AG04449 (cell line): ENCODE data around the gene ATR.

Source experiments
- CTCF ChIA-PET: fragments of 350-600 bp; formaldehyde crosslinking; extraction: SDS; loops from one replicate; lab custom pipeline; 2021; ENCODE audit warnings: antibody characterized with exemption; lab: Yijun Ruan, JAX
- POLR2A ChIA-PET: fragments of 400-600, 350-600 bp; formaldehyde crosslinking; extraction: SDS; loops from one replicate; lab custom pipeline; 2020; ENCODE audit warnings: antibody characterized with exemption, inconsistent platforms; lab: Yijun Ruan, JAX
- DNase-seq: peaks from one replicate; pipeline ENCODE4 v3.0.0-alpha.2; 2010; ENCODE audit warnings: low read depth, low spot score
- H3K4me3 ChIP-seq: 2 replicates; pipeline ENCODE4 v1.5.1; 2011; ENCODE audit warnings: low read depth, mild to moderate bottlenecking, control low read depth, low read length
- CTCF ChIP-seq: IDR thresholded peaks from one replicate; pipeline ENCODE4 v1.5.1; 2011; ENCODE audit warnings: mild to moderate bottlenecking, moderate library complexity, low read length, control low read depth, inconsistent platforms; ENCODE audit not compliant: insufficient read depth; ENCODE audit errors: missing control alignments

The ATR gene

GRCh38 chr3:142481196-142481595, 97.3 kb downstream of the ATR start:
- DNase-seq, result no peak
- no peak overlapping the region for H3K4me3 ChIP-seq
- no peak for TF ChIP-seq CTCF
- ChIA-PET CTCF (no interaction called here), POLR2A (no interaction called here)

GRCh38 chr3:142470826-142471225, 107.7 kb downstream of the ATR start:
- ChIA-PET POLR2A (no interaction called here), CTCF (no interaction called here)
- no peak for TF ChIP-seq CTCF
- no peak overlapping the region for H3K4me3 ChIP-seq
- DNase-seq, result no peak

- TF ChIP-seq CTCF, result no peak
- POLR2A ChIA-PET, result no interaction called here
- CTCF ChIA-PET, result no interaction called here
- no peak for DNase-seq
- no peak overlapping the region for H3K4me3 ChIP-seq
Observed at GRCh38 chr3:142468456-142468855, 110.1 kb downstream of the ATR start.

- ChIA-PET POLR2A (no interaction called here), CTCF (no interaction called here)
- no peak overlapping the region for H3K4me3 ChIP-seq
- no peak for TF ChIP-seq CTCF
- no peak for DNase-seq
Observed at GRCh38 chr3:142467768-142468167, 110.8 kb downstream of the ATR start.

- no peak overlapping the region for H3K4me3 ChIP-seq
- CTCF ChIA-PET, result no interaction called here
- DNase-seq, result no peak
- POLR2A ChIA-PET, result no interaction called here
- TF ChIP-seq CTCF, result no peak
Observed at GRCh38 chr3:142460689-142461088, 117.8 kb downstream of the ATR start.

- no peak for TF ChIP-seq CTCF
- CTCF ChIA-PET, result no interaction called here
- no peak for DNase-seq
- no peak overlapping the region for H3K4me3 ChIP-seq
- POLR2A ChIA-PET, result no interaction called here
Observed at GRCh38 chr3:142459929-142460328, 118.6 kb downstream of the ATR start.

GRCh38 chr3:142459096-142459495, 119.4 kb downstream of the ATR start:
- no peak for DNase-seq
- TF ChIP-seq CTCF, result no peak
- H3K4me3 ChIP-seq, result no peak overlapping the region
- POLR2A ChIA-PET, result no interaction called here
- CTCF ChIA-PET, result no interaction called here
